Measurements from ENCODE around the gene ATP5F1C. TPM values are rescaled to one million over a fixed set of nuclear protein-coding genes. Genes with fewer than 3 reads are reported as not detected.

The ATP5F1C gene
- polyA plus RNA-seq, 1 experiment = 456 TPM

DNA sequence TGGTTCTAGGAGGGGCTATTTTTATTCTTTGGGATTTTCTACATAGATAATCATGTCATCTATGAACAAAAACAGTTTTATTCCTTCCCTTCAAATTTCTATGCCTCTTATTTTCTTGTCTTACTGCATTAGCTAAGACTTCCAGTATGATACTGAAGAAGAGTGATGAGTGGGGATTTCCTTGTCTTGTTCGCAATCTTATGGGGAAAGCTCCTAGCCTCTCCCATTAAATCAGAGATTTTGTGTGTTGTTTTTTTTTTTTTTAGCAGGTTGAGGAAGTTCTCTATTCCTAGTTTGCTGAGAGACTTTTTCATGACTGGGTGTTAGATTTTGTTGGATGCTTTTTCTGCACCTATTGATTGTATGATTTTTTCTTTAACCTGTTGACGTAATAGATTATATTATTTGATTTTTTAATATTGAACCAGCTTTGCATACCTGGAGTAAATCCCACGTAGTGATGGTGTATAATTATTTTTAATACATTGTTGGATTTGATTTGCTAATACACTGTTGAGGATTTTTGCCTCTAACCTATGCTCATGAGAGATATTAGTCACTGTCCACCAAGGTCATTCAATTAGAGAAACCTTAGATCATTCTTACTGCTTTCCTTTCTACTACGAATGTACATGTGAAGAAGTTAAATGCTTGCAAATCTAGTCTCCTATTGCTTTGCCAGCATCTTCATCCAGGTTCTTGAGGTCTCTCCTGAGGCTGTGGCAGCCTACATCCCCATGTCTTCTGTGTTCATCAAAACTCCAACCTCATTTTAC is 6.5 kb downstream of the ATP5F1C start:
- Histone ChIP-seq H3K9me3 (ENCODE audit: control insufficient read depth, insufficient read depth, low read length) (no peaks in the 10 kb centered on the region), H3K27me3 (ENCODE audit: control insufficient read depth, insufficient read depth, low read length) (no peaks in the 10 kb centered on the region), H3K4me3 (ENCODE audit: low read depth, low read length) (no peak overlapping the region), H3K27ac (ENCODE audit: low read depth, low read length) (no peak overlapping the region)
- ChIA-PET CTCF (no interaction called here), POLR2A (no interaction called here)
- no peak for DNase-seq (ENCODE audit: low read depth, low spot score)
- TF ChIP-seq, protein P1, sequence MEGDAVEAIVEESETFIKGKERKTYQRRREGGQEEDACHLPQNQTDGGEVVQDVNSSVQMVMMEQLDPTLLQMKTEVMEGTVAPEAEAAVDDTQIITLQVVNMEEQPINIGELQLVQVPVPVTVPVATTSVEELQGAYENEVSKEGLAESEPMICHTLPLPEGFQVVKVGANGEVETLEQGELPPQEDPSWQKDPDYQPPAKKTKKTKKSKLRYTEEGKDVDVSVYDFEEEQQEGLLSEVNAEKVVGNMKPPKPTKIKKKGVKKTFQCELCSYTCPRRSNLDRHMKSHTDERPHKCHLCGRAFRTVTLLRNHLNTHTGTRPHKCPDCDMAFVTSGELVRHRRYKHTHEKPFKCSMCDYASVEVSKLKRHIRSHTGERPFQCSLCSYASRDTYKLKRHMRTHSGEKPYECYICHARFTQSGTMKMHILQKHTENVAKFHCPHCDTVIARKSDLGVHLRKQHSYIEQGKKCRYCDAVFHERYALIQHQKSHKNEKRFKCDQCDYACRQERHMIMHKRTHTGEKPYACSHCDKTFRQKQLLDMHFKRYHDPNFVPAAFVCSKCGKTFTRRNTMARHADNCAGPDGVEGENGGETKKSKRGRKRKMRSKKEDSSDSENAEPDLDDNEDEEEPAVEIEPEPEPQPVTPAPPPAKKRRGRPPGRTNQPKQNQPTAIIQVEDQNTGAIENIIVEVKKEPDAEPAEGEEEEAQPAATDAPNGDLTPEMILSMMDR (IDR thresholded peaks at IDR 0.05; ENCODE audit: low read depth, low read length) = no peak

DNA sequence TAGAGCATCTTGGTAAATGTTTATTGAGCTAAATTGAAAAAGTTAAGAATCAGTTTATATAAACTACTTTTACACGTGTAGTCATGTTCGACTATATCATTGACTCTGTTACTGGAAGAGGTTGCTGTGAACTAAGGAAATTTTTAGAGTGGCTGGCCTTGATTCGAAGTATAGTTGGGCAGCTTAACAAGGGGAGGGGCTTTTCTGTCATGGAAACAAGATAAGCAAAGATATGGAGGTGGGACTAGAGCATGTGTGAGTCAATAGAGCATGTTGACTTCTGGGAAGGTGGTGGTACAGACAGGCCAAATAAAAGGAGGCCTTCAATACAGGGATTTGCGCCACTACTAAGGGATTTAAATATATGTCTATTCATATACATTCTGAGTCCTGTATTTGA is 7.6 kb downstream of the ATP5F1C start:
- Histone ChIP-seq H3K27me3 (ENCODE audit: control insufficient read depth, insufficient read depth, low read length) (no peaks in the 10 kb centered on the region), H3K9me3 (ENCODE audit: control insufficient read depth, insufficient read depth, low read length) (no peaks in the 10 kb centered on the region), H3K4me3 (ENCODE audit: low read depth, low read length) (no peak overlapping the region), H3K27ac (ENCODE audit: low read depth, low read length) (no peak overlapping the region)
- TF ChIP-seq, protein P1 (IDR thresholded peaks at IDR 0.05; ENCODE audit: low read depth, low read length) = no peak
- no peak for DNase-seq (ENCODE audit: low read depth, low spot score)
- ChIA-PET CTCF (interaction anchor here (1.3 kb wide), 1 partner anchor 28 kb away, joined by 3 read pairs; no protein-coding TSS in a partner anchor), POLR2A (no interaction called here)

DNA sequence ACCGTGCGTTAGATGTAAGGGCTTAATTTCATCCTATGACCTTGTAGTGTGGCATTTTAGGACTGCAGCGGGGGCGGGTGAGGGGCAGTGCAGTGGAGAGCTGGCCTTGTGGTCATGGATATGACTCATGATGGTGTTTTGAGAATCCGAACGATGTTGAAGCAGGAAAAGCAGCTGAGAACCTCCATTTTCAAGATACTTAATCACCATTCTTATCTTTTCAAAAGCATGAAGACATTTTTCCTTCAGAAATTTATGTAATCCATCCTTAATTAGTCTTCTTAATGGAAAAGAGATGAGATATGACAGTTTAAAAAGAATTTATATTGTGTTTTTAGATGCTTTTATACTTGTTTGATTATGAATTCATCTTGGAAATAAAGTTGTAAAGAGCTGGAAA is 9.6 kb downstream of the ATP5F1C start:
- Histone ChIP-seq H3K27me3 (ENCODE audit: control insufficient read depth, insufficient read depth, low read length) (no peaks in the 10 kb centered on the region), H3K4me3 (ENCODE audit: low read depth, low read length) (no peak overlapping the region), H3K9me3 (ENCODE audit: control insufficient read depth, insufficient read depth, low read length) (no peaks in the 10 kb centered on the region), H3K27ac (ENCODE audit: low read depth, low read length) (no peak overlapping the region)
- ChIA-PET POLR2A (interaction anchor here (0.9 to 1.6 kb wide), 3 partner anchors 10 to 30 kb away, joined by 3 to 15 read pairs (median 7); partner anchors contain the start of genes ATP5F1C, KIN and TAF3), CTCF (no interaction called here)
- TF ChIP-seq, protein P1 (IDR thresholded peaks at IDR 0.05; ENCODE audit: low read depth, low read length) = no peak
- peak; percentile 85 for DNase-seq (ENCODE audit: low read depth, low spot score)

DNA sequence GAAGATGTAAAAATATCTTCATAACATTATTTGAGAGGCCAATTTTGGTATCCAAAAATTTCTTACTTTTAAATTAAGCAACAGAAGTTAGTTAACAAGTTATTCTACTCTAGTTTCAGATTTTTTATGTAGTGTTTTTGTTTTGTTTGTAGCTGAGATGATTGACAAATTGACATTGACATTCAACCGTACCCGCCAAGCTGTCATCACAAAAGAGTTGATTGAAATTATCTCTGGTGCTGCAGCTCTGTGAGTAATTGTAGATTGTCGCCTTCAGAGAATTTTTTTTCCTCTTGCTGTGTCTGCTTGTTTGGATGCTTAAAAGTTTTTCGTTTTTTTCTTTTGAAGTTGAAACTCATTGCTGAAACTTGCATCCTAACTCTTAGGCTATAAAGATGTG is 14.6 kb downstream of the ATP5F1C start:
- Histone ChIP-seq H3K27me3 (ENCODE audit: control insufficient read depth, insufficient read depth, low read length) (no peaks in the 10 kb centered on the region), H3K9me3 (ENCODE audit: control insufficient read depth, insufficient read depth, low read length) (no peaks in the 10 kb centered on the region), H3K4me3 (ENCODE audit: low read depth, low read length) (no peak overlapping the region), H3K27ac (ENCODE audit: low read depth, low read length) (no peak overlapping the region)
- CTCF ChIA-PET = no interaction called here
- POLR2A ChIA-PET = no interaction called here
- no peak for DNase-seq (ENCODE audit: low read depth, low spot score)
- TF ChIP-seq, protein P1 (IDR thresholded peaks at IDR 0.05; ENCODE audit: low read depth, low read length) = no peak

DNA sequence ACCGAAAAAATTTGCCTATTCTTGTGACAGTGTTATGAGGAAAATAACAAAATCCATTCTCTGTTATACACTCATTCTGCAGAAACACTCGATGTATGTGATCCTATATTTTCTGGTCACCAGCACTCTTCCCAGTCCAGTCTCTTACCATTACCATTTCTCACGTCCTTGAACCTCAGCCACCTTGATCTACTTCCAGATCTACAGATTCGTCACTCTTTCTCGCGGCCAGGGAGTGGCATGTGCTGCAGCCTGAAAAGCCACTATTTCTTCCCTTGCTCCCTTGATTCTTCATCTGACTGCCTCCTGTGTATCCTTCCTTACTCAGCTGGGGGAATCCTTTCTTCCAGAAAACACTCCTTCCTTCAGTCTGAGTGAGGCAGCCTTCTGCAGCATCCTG is 16.2 kb downstream of the ATP5F1C start:
- CTCF ChIA-PET = no interaction called here
- TF ChIP-seq, protein P1 (IDR thresholded peaks at IDR 0.05; ENCODE audit: low read depth, low read length) = no peak
- Histone ChIP-seq H3K4me3 (ENCODE audit: low read depth, low read length) (no peak overlapping the region), H3K27ac (ENCODE audit: low read depth, low read length) (no peak overlapping the region), H3K27me3 (ENCODE audit: control insufficient read depth, insufficient read depth, low read length) (no peaks in the 10 kb centered on the region), H3K9me3 (ENCODE audit: control insufficient read depth, insufficient read depth, low read length) (no peaks in the 10 kb centered on the region)
- POLR2A ChIA-PET = no interaction called here
- no peak for DNase-seq (ENCODE audit: low read depth, low spot score)
